ENCODE results near the gene NEK4. TPM values are rescaled to one million over a fixed set of nuclear protein-coding genes. Genes with fewer than 3 reads are reported as not detected.

The NEK4 gene
- polyA plus RNA-seq, 1 donor (not counting 4 experiments of a cell fraction or from before 2014, with no cell fraction given) = 13.6 TPM

DNA sequence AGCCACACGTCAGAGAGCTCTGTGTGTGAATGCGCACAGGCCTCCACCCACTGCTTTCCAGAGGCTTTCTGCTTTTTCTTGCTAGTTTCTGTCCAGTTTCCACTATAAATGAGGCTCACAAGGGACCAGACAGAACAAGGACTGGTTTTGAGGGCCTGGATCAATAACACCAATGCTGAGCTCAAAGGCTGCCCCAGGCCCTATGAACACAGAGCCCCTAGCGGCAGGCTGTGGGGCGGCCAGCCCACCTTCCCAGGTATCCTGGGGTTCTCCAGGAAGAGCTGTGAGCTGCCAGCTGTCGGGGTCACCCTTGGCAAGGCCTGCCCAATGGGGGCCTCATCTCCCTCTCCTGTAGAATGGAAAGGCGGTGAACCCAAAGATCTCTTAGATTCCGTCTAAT lies 21.7 kb upstream of the NEK4 start:
- Histone ChIP-seq H4K20me1 (ENCODE audit: control insufficient read depth, extremely low read depth, insufficient read depth, low read length) (no peaks in the 10 kb centered on the region), H3K9ac (ENCODE audit: control insufficient read depth, extremely low read depth, insufficient read depth, low read length) (no peak overlapping the region), H3K27ac (ENCODE audit: control insufficient read depth, insufficient read depth, low read length) (no peak overlapping the region), H3K4me3 (ENCODE audit: control insufficient read depth in 2 of 3, extremely low read depth in 1 of 3, insufficient read depth in 2 of 3, low read depth in 1 of 3, low read length in 3 of 3) (no peak overlapping the region), H3K4me2 (ENCODE audit: control insufficient read depth, extremely low read depth, insufficient read depth, low read depth, low read length) (no peak overlapping the region), H3K9me1 (ENCODE audit: control insufficient read depth, extremely low read depth, insufficient read depth, low read length) (no peaks in the 10 kb centered on the region), H3K79me2 (ENCODE audit: control insufficient read depth, insufficient read depth, low read length) (no peaks in the 10 kb centered on the region), H3K9me3 (ENCODE audit: control insufficient read depth, low read depth, low read length) (no peaks in the 10 kb centered on the region), H2AFZ (ENCODE audit: control insufficient read depth, low read length) (no peak overlapping the region), H3K36me3 (ENCODE audit: control insufficient read depth in 2 of 2, extremely low read depth in 1 of 2, insufficient read depth in 2 of 2, low read length in 2 of 2) (no peaks in the 10 kb centered on the region), H3K27me3 (ENCODE audit: control insufficient read depth, extremely low read depth, insufficient read depth, low read length) (peaks cover 13% of the 10 kb centered on the region), H3K4me1 (ENCODE audit: control insufficient read depth, extremely low read depth, insufficient read depth, low read length) (no peaks in the 10 kb centered on the region)
- TF ChIP-seq EZH2 (IDR thresholded peaks at IDR 0.05; ENCODE audit: low read length) = no peak
- TF ChIP-seq, protein P1, sequence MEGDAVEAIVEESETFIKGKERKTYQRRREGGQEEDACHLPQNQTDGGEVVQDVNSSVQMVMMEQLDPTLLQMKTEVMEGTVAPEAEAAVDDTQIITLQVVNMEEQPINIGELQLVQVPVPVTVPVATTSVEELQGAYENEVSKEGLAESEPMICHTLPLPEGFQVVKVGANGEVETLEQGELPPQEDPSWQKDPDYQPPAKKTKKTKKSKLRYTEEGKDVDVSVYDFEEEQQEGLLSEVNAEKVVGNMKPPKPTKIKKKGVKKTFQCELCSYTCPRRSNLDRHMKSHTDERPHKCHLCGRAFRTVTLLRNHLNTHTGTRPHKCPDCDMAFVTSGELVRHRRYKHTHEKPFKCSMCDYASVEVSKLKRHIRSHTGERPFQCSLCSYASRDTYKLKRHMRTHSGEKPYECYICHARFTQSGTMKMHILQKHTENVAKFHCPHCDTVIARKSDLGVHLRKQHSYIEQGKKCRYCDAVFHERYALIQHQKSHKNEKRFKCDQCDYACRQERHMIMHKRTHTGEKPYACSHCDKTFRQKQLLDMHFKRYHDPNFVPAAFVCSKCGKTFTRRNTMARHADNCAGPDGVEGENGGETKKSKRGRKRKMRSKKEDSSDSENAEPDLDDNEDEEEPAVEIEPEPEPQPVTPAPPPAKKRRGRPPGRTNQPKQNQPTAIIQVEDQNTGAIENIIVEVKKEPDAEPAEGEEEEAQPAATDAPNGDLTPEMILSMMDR (optimal IDR thresholded peaks at IDR 0.05 in 1 of 3, IDR thresholded peaks at IDR 0.05 in 1 of 3, conservative IDR thresholded peaks at IDR 0.05 in 1 of 3; ENCODE audit: extremely low read depth in 1 of 3, insufficient read depth in 2 of 3, low read length in 3 of 3) = no peak
- dilution Hi-C loops (cut with MboI; ENCODE audit: extremely low pct_ligation_motif_present, low sequenced_read_pairs) = no loop called here
- no peak for DNase-seq (ENCODE audit: low read depth, low spot score)
- FAIRE-seq = no peak

DNA sequence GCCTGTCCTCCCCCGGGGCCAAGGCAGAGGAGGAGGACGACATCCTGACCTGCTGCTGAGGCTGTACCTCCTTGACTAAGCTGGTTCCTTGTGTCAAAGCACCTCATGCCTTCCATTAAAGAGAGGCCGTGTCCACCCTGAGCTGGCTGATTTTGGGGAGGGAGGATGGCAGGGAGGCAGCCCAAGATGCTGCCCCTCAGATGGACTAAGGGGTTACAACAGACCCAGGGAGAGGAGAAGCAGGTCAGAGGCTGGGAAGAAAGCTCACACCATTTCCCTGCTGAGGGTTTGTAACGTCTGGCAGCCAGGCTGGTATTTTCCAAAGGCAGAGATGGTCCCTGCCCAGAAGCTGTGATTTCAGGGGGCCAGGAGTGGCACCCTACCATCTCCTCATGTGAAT lies 21.2 kb upstream of the NEK4 start:
- Histone ChIP-seq H3K4me2 (ENCODE audit: control insufficient read depth, extremely low read depth, insufficient read depth, low read depth, low read length) (no peak overlapping the region), H3K79me2 (ENCODE audit: control insufficient read depth, insufficient read depth, low read length) (no peaks in the 10 kb centered on the region), H3K4me1 (ENCODE audit: control insufficient read depth, extremely low read depth, insufficient read depth, low read length) (no peaks in the 10 kb centered on the region), H2AFZ (ENCODE audit: control insufficient read depth, low read length) (no peak overlapping the region), H3K4me3 (ENCODE audit: control insufficient read depth in 2 of 3, extremely low read depth in 1 of 3, insufficient read depth in 2 of 3, low read depth in 1 of 3, low read length in 3 of 3) (no peak overlapping the region), H3K27me3 (ENCODE audit: control insufficient read depth, extremely low read depth, insufficient read depth, low read length) (peaks cover 13% of the 10 kb centered on the region), H3K9ac (ENCODE audit: control insufficient read depth, extremely low read depth, insufficient read depth, low read length) (no peak overlapping the region), H3K36me3 (ENCODE audit: control insufficient read depth in 2 of 2, extremely low read depth in 1 of 2, insufficient read depth in 2 of 2, low read length in 2 of 2) (no peaks in the 10 kb centered on the region), H3K9me3 (ENCODE audit: control insufficient read depth, low read depth, low read length) (no peaks in the 10 kb centered on the region), H4K20me1 (ENCODE audit: control insufficient read depth, extremely low read depth, insufficient read depth, low read length) (no peaks in the 10 kb centered on the region), H3K27ac (ENCODE audit: control insufficient read depth, insufficient read depth, low read length) (no peak overlapping the region), H3K9me1 (ENCODE audit: control insufficient read depth, extremely low read depth, insufficient read depth, low read length) (no peaks in the 10 kb centered on the region)
- DNase-seq (ENCODE audit: low read depth, low spot score) (no peak), FAIRE-seq (no peak)
- dilution Hi-C loops (cut with MboI; ENCODE audit: extremely low pct_ligation_motif_present, low sequenced_read_pairs) = no loop called here
- TF ChIP-seq, protein P1 (optimal IDR thresholded peaks at IDR 0.05 in 1 of 3, IDR thresholded peaks at IDR 0.05 in 1 of 3, conservative IDR thresholded peaks at IDR 0.05 in 1 of 3; ENCODE audit: extremely low read depth in 1 of 3, insufficient read depth in 2 of 3, low read length in 3 of 3) = no peak
- no peak for TF ChIP-seq EZH2 (IDR thresholded peaks at IDR 0.05; ENCODE audit: low read length)
